ENCODE data around the gene CRYGB. TPM values are rescaled to one million over a fixed set of nuclear protein-coding genes. Genes with fewer than 3 reads are reported as not detected.

CRYGB gene
- total and polyA plus RNA-seq, 2 of the 4 experiments (the other 2 are of a cell fraction) = not detected

GRCh38 chr2:208147759-208148158 lies 1.8 kb upstream of the CRYGB start:
- Histone ChIP-seq H3K4ac (ENCODE audit: low read depth, low read length) (no peak overlapping the region), H3K79me1 (ENCODE audit: low read depth in 1 of 2, low read length in 2 of 2) (no peaks in the 10 kb centered on the region), H3K4me2 (ENCODE audit: low read depth, low read length) (no peak overlapping the region), H2BK20ac (ENCODE audit: low read depth, low read length) (no peak overlapping the region), H3K23ac (ENCODE audit: low read depth, low read length) (no peak overlapping the region), H4K91ac (ENCODE audit: insufficient read depth, low read depth, low read length) (no peak overlapping the region), H3K9me3 (ENCODE audit: control insufficient read depth, insufficient read depth, low read length) (no peaks in the 10 kb centered on the region), H2AK9ac (replicated peaks; ENCODE audit: low read depth, low read length, poor library complexity) (no peak overlapping the region), H3K56ac (ENCODE audit: extremely low read depth, insufficient read depth, low read length) (no peak overlapping the region), H3K14ac (replicated peaks; ENCODE audit: low read depth, low read length) (no peak overlapping the region), H4K20me1 (ENCODE audit: insufficient read depth, low read length) (no peaks in the 10 kb centered on the region), H4K5ac (ENCODE audit: low read depth, low read length) (no peak overlapping the region), H3K4me3 (ENCODE audit: insufficient read depth, low read depth, low read length) (no peak overlapping the region), H2BK5ac (ENCODE audit: low read depth, low read length, poor library complexity, severe bottlenecking) (no peak overlapping the region), H2BK15ac (ENCODE audit: low read depth, low read length) (no peak overlapping the region), H4K8ac (ENCODE audit: low read depth in 2 of 2, low read length in 2 of 2) (no peak overlapping the region), H3K27me3 (ENCODE audit: control insufficient read depth, insufficient read depth, low read length) (0 out of 2 replicates have a peak, but pooled peaks cover 3% of the 10 kb centered on the region), H2BK120ac (ENCODE audit: low read depth, low read length) (no peak overlapping the region), H3K9me1 (ENCODE audit: insufficient read depth, low read length) (no peaks in the 10 kb centered on the region), H2AFZ (replicated peaks; ENCODE audit: low read length, poor library complexity) (no peak overlapping the region), H3K9ac (ENCODE audit: low read depth, low read length) (no peak overlapping the region), H3K18ac (ENCODE audit: low read depth, low read length) (no peak overlapping the region), H3K4me1 (ENCODE audit: control insufficient read depth, insufficient read depth, low read length) (no peaks in the 10 kb centered on the region), H3K36me3 (ENCODE audit: control insufficient read depth, insufficient read depth, low read length) (no peaks in the 10 kb centered on the region), H2AK5ac (ENCODE audit: low read depth, low read length) (no peak overlapping the region), H3K27ac (ENCODE audit: insufficient read depth, low read length) (no peak overlapping the region)
- DNase-seq (no peak), ATAC-seq (ENCODE audit: low read depth) (no peak)
- CTCF ChIA-PET = interaction anchor here (0.8 kb wide), 1 partner anchor 17 kb away, joined by 3 read pairs; no protein-coding TSS in a partner anchor
- TF ChIP-seq SMC3 (IDR thresholded peaks at IDR 0.05; ENCODE audit: low read depth, low read length) (no peak), RCOR1 (IDR thresholded peaks at IDR 0.05; ENCODE audit: insufficient replicate concordance, low read length) (no peak), CTCF (conservative IDR thresholded peaks at IDR 0.05; ENCODE audit: low read depth, low read length) (no peak), MXI1 (IDR thresholded peaks at IDR 0.05; ENCODE audit: borderline replicate concordance, low read depth, low read length) (no peak), BHLHE40 (IDR thresholded peaks at IDR 0.05; ENCODE audit: low read depth, low read length) (no peak), RFX5 (IDR thresholded peaks at IDR 0.05; ENCODE audit: low read depth, low read length) (no peak), FOS (IDR thresholded peaks at IDR 0.05; ENCODE audit: low read depth, low read length) (no peak), CEBPB (IDR thresholded peaks at IDR 0.05; ENCODE audit: low read depth, low read length) (no peak), CHD1 (IDR thresholded peaks at IDR 0.05; ENCODE audit: low read depth, low read length) (no peak), MAFK (IDR thresholded peaks at IDR 0.05; ENCODE audit: low read depth, low read length) (no peak), NFE2L2 (IDR thresholded peaks at IDR 0.05; ENCODE audit: low read depth, low read length) (no peak), RAD21 (IDR thresholded peaks at IDR 0.05; ENCODE audit: low read length) (no peak), MAZ (IDR thresholded peaks at IDR 0.05; ENCODE audit: borderline replicate concordance, low read depth, low read length) (no peak)
- no TSS peak for BruUV-seq (replicated peaks)
- POLR2A ChIA-PET (ENCODE audit: unreplicated experiment) = no interaction called here
- dilution Hi-C loops (cut with HindIII; ENCODE audit: low sequenced_read_pairs, unreplicated experiment) = no loop called here
- intact Hi-C loops (cut with micrococcal nuclease) = no loop called here
- no CpG with 5 or more reads among the region's 3 CpGs for WGBS, 2 experiments (ENCODE audit: extremely low coverage in 2 of 2, insufficient read length in 1 of 2)
- in situ Hi-C loops (cut with MboI; ENCODE audit: low sequenced_read_pairs) = no loop called here

Measured in IMR-90 (cell line).